ENCODE data around the gene RBM17. TPM values are rescaled to one million over a fixed set of nuclear protein-coding genes. Genes with fewer than 3 reads are reported as not detected.
"Not testable (repeated sequence)": the region's sequence is repeated elsewhere in the genome, so short reads cannot be mapped to it uniquely, and the experiment has no call there.

Gene RBM17
- total RNA-seq, 1 experiment from 2014 or later: 65.4 TPM

- H3K27ac ChIP-seq (ENCODE audit: low read length): no peak overlapping the region
These were observed 35.8 kb downstream of the RBM17 start for GRCh38 chr10:6124666-6125065.

GRCh38 chr10:6127461-6127860 lies 38.6 kb downstream of the RBM17 start:
- BruUV-seq (replicated peaks); H3K27ac ChIP-seq (ENCODE audit: low read length); POLR2A ChIA-PET; H3K9me3 ChIP-seq (ENCODE audit: control insufficient read depth, insufficient read depth, low read depth, low read length); ATAC-seq; intact Hi-C loops (cut with micrococcal nuclease; ENCODE audit: unreplicated experiment); CTCF ChIA-PET; H3K4me1 ChIP-seq (ENCODE audit: control insufficient read depth, insufficient read depth, low read length); H3K4me3 ChIP-seq (ENCODE audit: low read depth in 2 of 2, low read length in 2 of 2); H3K36me3 ChIP-seq (ENCODE audit: control insufficient read depth, insufficient read depth, low read length); DNase-seq (ENCODE audit: low read depth, low spot score); in situ Hi-C loops (cut with HindIII; ENCODE audit: low pct_unique_long_range_greater_than_20kb, low sequenced_read_pairs); H3K27me3 ChIP-seq (ENCODE audit: control insufficient read depth, insufficient read depth, low read length): not testable (repeated sequence)

More at GRCh38 chr10:6124666-6125065, 35.8 kb downstream of the RBM17 start:
- in situ Hi-C loops (cut with HindIII; ENCODE audit: low pct_unique_long_range_greater_than_20kb, low sequenced_read_pairs) (no loop called here), intact Hi-C loops (cut with micrococcal nuclease; ENCODE audit: unreplicated experiment) (no loop called here)
- Histone ChIP-seq H3K27me3 (ENCODE audit: control insufficient read depth, insufficient read depth, low read length) (no peaks in the 10 kb centered on the region), H3K36me3 (ENCODE audit: control insufficient read depth, insufficient read depth, low read length) (no peaks in the 10 kb centered on the region), H3K9me3 (ENCODE audit: control insufficient read depth, insufficient read depth, low read depth, low read length) (no peaks in the 10 kb centered on the region), H3K4me3 (ENCODE audit: low read depth in 2 of 2, low read length in 2 of 2) (no peak overlapping the region), H3K4me1 (ENCODE audit: control insufficient read depth, insufficient read depth, low read length) (no peaks in the 10 kb centered on the region)
- no peak for DNase-seq (ENCODE audit: low read depth, low spot score)
- CTCF ChIA-PET: no interaction called here
- BruUV-seq (replicated peaks): no TSS peak
- no peak for TF ChIP-seq TCF7L2 (IDR thresholded peaks at IDR 0.05; ENCODE audit: low read depth, low read length)
- TF ChIP-seq REST (IDR thresholded peaks at IDR 0.05; ENCODE audit: insufficient read depth in 1 of 2, low read depth in 2 of 2, low read length in 1 of 2): no peak
- TF ChIP-seq, protein P1, sequence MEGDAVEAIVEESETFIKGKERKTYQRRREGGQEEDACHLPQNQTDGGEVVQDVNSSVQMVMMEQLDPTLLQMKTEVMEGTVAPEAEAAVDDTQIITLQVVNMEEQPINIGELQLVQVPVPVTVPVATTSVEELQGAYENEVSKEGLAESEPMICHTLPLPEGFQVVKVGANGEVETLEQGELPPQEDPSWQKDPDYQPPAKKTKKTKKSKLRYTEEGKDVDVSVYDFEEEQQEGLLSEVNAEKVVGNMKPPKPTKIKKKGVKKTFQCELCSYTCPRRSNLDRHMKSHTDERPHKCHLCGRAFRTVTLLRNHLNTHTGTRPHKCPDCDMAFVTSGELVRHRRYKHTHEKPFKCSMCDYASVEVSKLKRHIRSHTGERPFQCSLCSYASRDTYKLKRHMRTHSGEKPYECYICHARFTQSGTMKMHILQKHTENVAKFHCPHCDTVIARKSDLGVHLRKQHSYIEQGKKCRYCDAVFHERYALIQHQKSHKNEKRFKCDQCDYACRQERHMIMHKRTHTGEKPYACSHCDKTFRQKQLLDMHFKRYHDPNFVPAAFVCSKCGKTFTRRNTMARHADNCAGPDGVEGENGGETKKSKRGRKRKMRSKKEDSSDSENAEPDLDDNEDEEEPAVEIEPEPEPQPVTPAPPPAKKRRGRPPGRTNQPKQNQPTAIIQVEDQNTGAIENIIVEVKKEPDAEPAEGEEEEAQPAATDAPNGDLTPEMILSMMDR (IDR thresholded peaks at IDR 0.05): no peak
- TF ChIP-seq POLR2AphosphoS5 (IDR thresholded peaks at IDR 0.05; ENCODE audit: low read depth, low read length): no peak
- TF ChIP-seq SIN3A (IDR thresholded peaks at IDR 0.05; ENCODE audit: borderline replicate concordance, insufficient read depth, low read depth, low read length): no peak
- no peak for ATAC-seq
- POLR2A ChIA-PET: interaction anchor here (0.6 kb wide), 1 partner anchor 277 kb away, joined by 10 read pairs; no protein-coding TSS in a partner anchor

DNA sequence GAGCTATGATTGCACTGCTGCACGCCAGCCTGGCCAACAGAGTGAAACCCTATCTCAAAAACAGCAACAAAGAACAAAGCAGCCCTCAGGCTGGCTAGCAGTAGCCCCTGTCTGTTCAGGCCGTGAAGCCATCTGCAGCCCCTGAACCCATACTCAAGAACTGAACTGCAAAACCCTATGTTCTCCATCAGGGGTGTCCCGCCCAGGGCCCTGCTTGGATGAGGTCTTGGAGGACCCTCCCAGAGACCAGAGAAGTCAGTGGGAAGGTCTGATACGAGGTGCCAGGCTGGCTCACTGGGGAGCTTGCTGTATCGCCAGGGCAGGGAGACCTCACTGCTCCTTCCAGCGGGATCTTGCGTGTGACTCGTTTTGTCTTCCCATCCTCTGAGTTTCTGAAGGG lies 39.3 kb downstream of the RBM17 start:
- in situ Hi-C loops (cut with HindIII; ENCODE audit: low pct_unique_long_range_greater_than_20kb, low sequenced_read_pairs): no loop called here
- no TSS peak for BruUV-seq (replicated peaks)
- Histone ChIP-seq H3K27me3 (ENCODE audit: control insufficient read depth, insufficient read depth, low read length) (no peaks in the 10 kb centered on the region), H3K4me1 (ENCODE audit: control insufficient read depth, insufficient read depth, low read length) (no peaks in the 10 kb centered on the region), H3K9me3 (ENCODE audit: control insufficient read depth, insufficient read depth, low read depth, low read length) (no peaks in the 10 kb centered on the region), H3K27ac (ENCODE audit: low read length) (no peak overlapping the region), H3K36me3 (ENCODE audit: control insufficient read depth, insufficient read depth, low read length) (no peaks in the 10 kb centered on the region), H3K4me3 (ENCODE audit: low read depth in 2 of 2, low read length in 2 of 2) (no peak overlapping the region)
- ChIA-PET CTCF (no interaction called here), POLR2A (no interaction called here)
- intact Hi-C loops (cut with micrococcal nuclease; ENCODE audit: unreplicated experiment): no loop called here
- no peak for DNase-seq (ENCODE audit: low read depth, low spot score)
- no peak for TF ChIP-seq POLR2AphosphoS5 (IDR thresholded peaks at IDR 0.05; ENCODE audit: low read depth, low read length)
- TF ChIP-seq, protein P1 (IDR thresholded peaks at IDR 0.05): no peak
- TF ChIP-seq SIN3A (IDR thresholded peaks at IDR 0.05; ENCODE audit: borderline replicate concordance, insufficient read depth, low read depth, low read length): no peak
- TF ChIP-seq REST (IDR thresholded peaks at IDR 0.05; ENCODE audit: insufficient read depth in 1 of 2, low read depth in 2 of 2, low read length in 1 of 2): no peak
- TF ChIP-seq TCF7L2 (IDR thresholded peaks at IDR 0.05; ENCODE audit: low read depth, low read length): no peak
- ATAC-seq: no peak

Measured in Panc1 (cell line).